ENCODE measurements around the gene NEB. TPM values are rescaled to one million over a fixed set of nuclear protein-coding genes. Genes with fewer than 3 reads are reported as not detected.

Gene NEB
- polyA plus RNA-seq, 1 of the 3 experiments (the other 2 are of a cell fraction), result 0.02 TPM

DNA sequence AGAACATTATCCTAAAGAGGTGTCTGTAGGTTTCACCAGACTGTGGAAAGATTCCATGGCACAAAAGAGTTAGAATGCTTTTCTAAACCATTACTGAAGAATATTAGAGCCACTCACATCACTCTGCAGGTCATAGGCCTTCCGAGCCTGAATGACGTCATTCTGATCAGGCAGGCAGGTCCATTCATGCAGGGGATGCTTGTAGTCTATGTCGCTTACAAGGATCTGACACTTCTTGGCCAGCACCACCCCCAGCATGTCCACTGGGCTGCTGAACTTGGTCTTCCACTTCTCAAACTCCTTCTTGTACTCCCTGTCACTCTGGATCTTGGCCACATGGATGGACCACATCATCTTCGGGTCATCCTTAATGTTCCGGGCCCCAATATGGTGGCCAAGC is 120.1 kb downstream of the NEB start:
- Histone ChIP-seq H3K9me2 (no peaks in the 10 kb centered on the region), H3K27ac (ENCODE audit: low read depth in 2 of 2, low read length in 1 of 2) (no peak overlapping the region), H3F3A (replicated peaks; ENCODE audit: insufficient read depth) (no peaks in the 10 kb centered on the region), H3K9me3 (no peaks in the 10 kb centered on the region), H3K4me3 (ENCODE audit: low read depth in 2 of 2, low read length in 1 of 2) (no peak overlapping the region), H3K36me3 (replicated peaks in 1 of 2; ENCODE audit: control insufficient read depth in 1 of 2, insufficient read depth in 2 of 2, low read length in 1 of 2) (no peaks in the 10 kb centered on the region), H2AFZ (ENCODE audit: low read depth) (no peak overlapping the region), H3K9ac (no peak overlapping the region), H3K79me2 (ENCODE audit: insufficient read depth) (no peaks in the 10 kb centered on the region), H3K4me1 (ENCODE audit: control insufficient read depth in 1 of 2, insufficient read depth in 2 of 2, low read depth in 1 of 2, low read length in 1 of 2) (no peaks in the 10 kb centered on the region; a peak in 1 of 4 replicates), H3K27me3 (ENCODE audit: insufficient read depth) (no peaks in the 10 kb centered on the region), H4K20me1 (ENCODE audit: insufficient read depth) (no peaks in the 10 kb centered on the region), H3K4me2 (no peak overlapping the region)
- POLR2A ChIA-PET, result no interaction called here
- WGBS (ENCODE audit: low lambda C conversion rate), result 72% methylated on average over 5 of the region's 5 CpGs
- CTCF ChIA-PET, result no interaction called here
- DNase-seq, result no peak
- TF ChIP-seq RFX5 (IDR thresholded peaks at IDR 0.05; ENCODE audit: low read length) (no peak), USF2 (IDR thresholded peaks at IDR 0.05; ENCODE audit: borderline replicate concordance, low read depth, low read length) (no peak), GATA2 (CRISPR knock-in tag; IDR thresholded peaks at IDR 0.05) (no peak)
- TF ChIP-seq, protein P1, sequence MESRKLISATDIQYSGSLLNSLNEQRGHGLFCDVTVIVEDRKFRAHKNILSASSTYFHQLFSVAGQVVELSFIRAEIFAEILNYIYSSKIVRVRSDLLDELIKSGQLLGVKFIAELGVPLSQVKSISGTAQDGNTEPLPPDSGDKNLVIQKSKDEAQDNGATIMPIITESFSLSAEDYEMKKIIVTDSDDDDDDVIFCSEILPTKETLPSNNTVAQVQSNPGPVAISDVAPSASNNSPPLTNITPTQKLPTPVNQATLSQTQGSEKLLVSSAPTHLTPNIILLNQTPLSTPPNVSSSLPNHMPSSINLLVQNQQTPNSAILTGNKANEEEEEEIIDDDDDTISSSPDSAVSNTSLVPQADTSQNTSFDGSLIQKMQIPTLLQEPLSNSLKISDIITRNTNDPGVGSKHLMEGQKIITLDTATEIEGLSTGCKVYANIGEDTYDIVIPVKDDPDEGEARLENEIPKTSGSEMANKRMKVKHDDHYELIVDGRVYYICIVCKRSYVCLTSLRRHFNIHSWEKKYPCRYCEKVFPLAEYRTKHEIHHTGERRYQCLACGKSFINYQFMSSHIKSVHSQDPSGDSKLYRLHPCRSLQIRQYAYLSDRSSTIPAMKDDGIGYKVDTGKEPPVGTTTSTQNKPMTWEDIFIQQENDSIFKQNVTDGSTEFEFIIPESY (IDR thresholded peaks at IDR 0.05; ENCODE audit: borderline replicate concordance, low read depth), result no peak

DNA sequence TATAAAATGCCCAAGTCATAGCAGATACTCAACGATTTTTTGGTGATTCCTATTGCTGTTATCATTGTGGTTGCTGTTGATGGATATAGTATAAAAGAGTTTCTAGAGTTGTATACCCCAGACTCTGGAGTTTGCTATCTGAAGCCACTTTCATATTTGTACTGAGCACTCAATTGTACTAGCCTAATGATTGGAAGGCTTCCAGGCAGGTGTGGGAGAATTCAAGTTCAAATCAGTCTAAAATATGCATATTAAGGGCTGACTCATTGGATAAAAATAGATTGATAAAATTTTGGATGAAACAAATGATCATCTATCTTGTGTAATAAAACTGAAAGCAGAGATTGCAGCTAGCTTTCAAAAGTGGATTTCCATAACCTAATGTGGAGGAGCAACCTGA is 122.9 kb downstream of the NEB start:
- no peak overlapping the region for H3K4me2 ChIP-seq
- H4K20me1 ChIP-seq (ENCODE audit: insufficient read depth), result no peaks in the 10 kb centered on the region
- H3K9ac ChIP-seq, result no peak overlapping the region
- H3K9me3 ChIP-seq, result no peaks in the 10 kb centered on the region
- no peaks in the 10 kb centered on the region for H3K9me2 ChIP-seq
- DNase-seq, result no peak
- no peaks in the 10 kb centered on the region for H3K79me2 ChIP-seq (ENCODE audit: insufficient read depth)
- H2AFZ ChIP-seq (ENCODE audit: low read depth), result no peak overlapping the region
- H3F3A ChIP-seq (replicated peaks; ENCODE audit: insufficient read depth), result no peaks in the 10 kb centered on the region
- H3K27ac ChIP-seq (ENCODE audit: low read depth in 2 of 2, low read length in 1 of 2), result no peak overlapping the region
- CTCF ChIA-PET, result interaction anchor here (3.5 kb wide), 1 partner anchor 414 kb away, joined by 10 read pairs; no protein-coding TSS in a partner anchor
- no peaks in the 10 kb centered on the region for H3K4me1 ChIP-seq (ENCODE audit: control insufficient read depth in 1 of 2, insufficient read depth in 2 of 2, low read depth in 1 of 2, low read length in 1 of 2)
- no peaks in the 10 kb centered on the region for H3K27me3 ChIP-seq (ENCODE audit: insufficient read depth)
- TF ChIP-seq MEF2A (IDR thresholded peaks at IDR 0.05; ENCODE audit: borderline replicate concordance, low read depth) (no peak), TCF12 (IDR thresholded peaks at IDR 0.05) (no peak)
- no peak overlapping the region for H3K4me3 ChIP-seq (ENCODE audit: low read depth in 2 of 2, low read length in 1 of 2)
- no peaks in the 10 kb centered on the region for H3K36me3 ChIP-seq (replicated peaks in 1 of 2; ENCODE audit: control insufficient read depth in 1 of 2, insufficient read depth in 2 of 2, low read length in 1 of 2)
- POLR2A ChIA-PET, result no interaction called here
- 0% methylated on average over 1 of the region's 1 CpG for WGBS (ENCODE audit: low lambda C conversion rate)

GRCh38 chr2:151610310-151610709 is 124.0 kb downstream of the NEB start:
- no peaks in the 10 kb centered on the region for H3K79me2 ChIP-seq (ENCODE audit: insufficient read depth)
- WGBS (ENCODE audit: low lambda C conversion rate), result 77% methylated on average over 4 of the region's 4 CpGs
- H3K9me2 ChIP-seq, result no peaks in the 10 kb centered on the region
- no peak overlapping the region for H3K4me2 ChIP-seq
- H3F3A ChIP-seq (replicated peaks; ENCODE audit: insufficient read depth), result no peaks in the 10 kb centered on the region
- DNase-seq, result no peak
- no peak overlapping the region for H3K4me3 ChIP-seq (ENCODE audit: low read depth in 2 of 2, low read length in 1 of 2)
- no peak overlapping the region for H2AFZ ChIP-seq (ENCODE audit: low read depth)
- CTCF ChIA-PET, result interaction anchor here (3.5 kb wide), 1 partner anchor 415 kb away, joined by 10 read pairs; no protein-coding TSS in a partner anchor
- no peaks in the 10 kb centered on the region for H4K20me1 ChIP-seq (ENCODE audit: insufficient read depth)
- TF ChIP-seq NFIC (IDR thresholded peaks at IDR 0.05; ENCODE audit: borderline replicate concordance) (no peak), RXRA (IDR thresholded peaks at IDR 0.05; ENCODE audit: borderline replicate concordance, low read depth) (no peak), SIN3A (IDR thresholded peaks at IDR 0.05; ENCODE audit: borderline replicate concordance, low read depth, low read length) (no peak), TAF1 (IDR thresholded peaks at IDR 0.05; ENCODE audit: borderline replicate concordance, low read depth, low read length) (no peak), CTCF (IDR thresholded peaks at IDR 0.05) (no peak), RFX5 (IDR thresholded peaks at IDR 0.05; ENCODE audit: low read length) (no peak), ELF1 (IDR thresholded peaks at IDR 0.05) (no peak), USF2 (IDR thresholded peaks at IDR 0.05; ENCODE audit: borderline replicate concordance, low read depth, low read length) (no peak), FOXM1 (IDR thresholded peaks at IDR 0.05; ENCODE audit: low read depth) (no peak), MEF2A (IDR thresholded peaks at IDR 0.05; ENCODE audit: borderline replicate concordance, low read depth) (no peak), NRF1 (IDR thresholded peaks at IDR 0.05; ENCODE audit: low read depth, low read length) (no peak), TCF12 (IDR thresholded peaks at IDR 0.05) (no peak), TEAD4 (IDR thresholded peaks at IDR 0.05; ENCODE audit: borderline replicate concordance, insufficient read depth) (no peak), USF1 (IDR thresholded peaks at IDR 0.05; ENCODE audit: borderline replicate concordance, low read depth) (no peak)
- H3K27me3 ChIP-seq (ENCODE audit: insufficient read depth), result no peaks in the 10 kb centered on the region
- H3K36me3 ChIP-seq (replicated peaks in 1 of 2; ENCODE audit: control insufficient read depth in 1 of 2, insufficient read depth in 2 of 2, low read length in 1 of 2), result no peaks in the 10 kb centered on the region
- no peak overlapping the region for H3K9ac ChIP-seq
- POLR2A ChIA-PET, result no interaction called here
- H3K4me1 ChIP-seq (ENCODE audit: control insufficient read depth in 1 of 2, insufficient read depth in 2 of 2, low read depth in 1 of 2, low read length in 1 of 2), result no peaks in the 10 kb centered on the region
- H3K27ac ChIP-seq (ENCODE audit: low read depth in 2 of 2, low read length in 1 of 2), result no peak overlapping the region
- no peaks in the 10 kb centered on the region for H3K9me3 ChIP-seq

All from SK-N-SH (cell line).